HCT116 (cell line): ENCODE results near the gene PRKAA2. TPM values are rescaled to one million over a fixed set of nuclear protein-coding genes. Genes with fewer than 3 reads are reported as not detected.

ENCODE experiments used
- ATAC-seq: fragments of 200-7000 bp; cut with Tn5 transposase; 2 replicates; pipeline ENCODE4 v1.9.1; 2020; ENCODE audit warnings: mild to moderate bottlenecking, moderate library complexity
- BruUV-seq: library from RNA; stranded (reverse); fragments of 400-500 nt; replicated peaks from 2 replicates; lab custom pipeline; 2021; lab: Mats Ljungman, UMichigan
- CTCF ChIA-PET: fragments of 300-600 bp; sonication (Branson Sonifier 250); formaldehyde crosslinking; loops from one replicate; lab custom pipeline; 2021; ENCODE audit warnings: antibody characterized with exemption; lab: Charles Lee
- POLR2A ChIA-PET: fragments of 300-600, 350-600 bp; sonication (Branson Sonifier 250); formaldehyde crosslinking; loops from one replicate; lab custom pipeline; 2021; ENCODE audit warnings: antibody characterized with exemption; lab: Charles Lee
- RAD21 ChIA-PET, 2 experiments: fragments of 300-600 bp; sonication (Branson Sonifier 250); formaldehyde crosslinking; loops; one replicate each; lab custom pipeline; 2023; ENCODE audit warnings: low total read pairs in 2 of 2; ENCODE audit not compliant: uncharacterized antibody in 2 of 2, unreplicated experiment in 2 of 2, low non-redundant PET in 1 of 2; lab: Charles Lee
- DNase-seq: peaks from one replicate; pipeline ENCODE4 v3.0.0-alpha.2; 2010; ENCODE audit warnings: low read depth, low spot score
- H2AFZ ChIP-seq: fragments of 200-600 bp; shearing (Covaris generic), sonication (generic); 2 replicates; pipeline ENCODE4 v1.6.1; 2017; ENCODE audit warnings: low read depth, mixed run types, mixed read lengths, antibody characterized with exemption, low read length; ENCODE audit not compliant: poor library complexity, severe bottlenecking
- H3K27ac ChIP-seq: 2 replicates; pipeline ENCODE4 v1.5.1; 2012; ENCODE audit warnings: low read depth, low read length
- H3K27me3 ChIP-seq: fragments of 200-600 bp; sonication (generic); 2 replicates; pipeline ENCODE4 v1.6.1; 2016; ENCODE audit warnings: mixed run types, low read length, mixed read lengths; ENCODE audit not compliant: insufficient read depth
- H3K36me3 ChIP-seq, 2 experiments: fragments of 200-500 bp in 1 of 2; fragments of 200-600 bp in 1 of 2; sonication (Bioruptor generic) in 1 of 2; sonication (generic) in 1 of 2; 2 replicates each; pipeline versions ENCODE4 v1.5.1 to v1.6.1; 2014 to 2016; ENCODE audit warnings: low read length in 2 of 2, inconsistent platforms in 1 of 2, mixed read lengths in 1 of 2, mixed run types in 1 of 2; ENCODE audit not compliant: insufficient read depth in 2 of 2, control insufficient read depth in 1 of 2
- H3K4me1 ChIP-seq, 2 experiments: fragments of 200-600 bp in 1 of 2; sonication (generic) in 1 of 2; 2 replicates each; pipeline versions ENCODE4 v1.5.1 to v1.6.1; 2012 to 2017; ENCODE audit warnings: low read length in 2 of 2, inconsistent platforms in 1 of 2, mild to moderate bottlenecking in 1 of 2, mixed read lengths in 1 of 2, mixed run types in 1 of 2, moderate library complexity in 1 of 2; ENCODE audit not compliant: insufficient read depth in 2 of 2, control insufficient read depth in 1 of 2
- H3K4me2 ChIP-seq: fragments of 200-600 bp; sonication (generic); 2 replicates; pipeline ENCODE4 v1.6.1; 2017; ENCODE audit warnings: mixed run types, low read length, mixed read lengths
- H3K4me3 ChIP-seq, 2 experiments: fragments of 200-600 bp in 1 of 2; sonication (generic) in 1 of 2; replicated peaks in 1 of 2; 2 replicates each; pipeline ENCODE4 v1.5.1; 2011 to 2016; ENCODE audit warnings: low read length in 2 of 2, control low read depth in 1 of 2, low read depth in 1 of 2, mild to moderate bottlenecking in 1 of 2, mixed read lengths in 1 of 2, mixed run types in 1 of 2
- H3K79me2 ChIP-seq: fragments of 200-600 bp; sonication (generic); 2 replicates; pipeline ENCODE4 v1.6.1; 2017; ENCODE audit warnings: mild to moderate bottlenecking, mixed run types, low read length, moderate library complexity, mixed read lengths; ENCODE audit not compliant: insufficient read depth
- H3K9ac ChIP-seq: fragments of 200-600 bp; sonication (generic); 2 replicates; pipeline ENCODE4 v1.6.1; 2016; ENCODE audit warnings: low read length, mixed read lengths
- H3K9me2 ChIP-seq: fragments of 200-600 bp; sonication (generic), shearing (Covaris generic); 2 replicates; pipeline ENCODE4 v1.6.1; 2017; ENCODE audit warnings: mixed run types, mild to moderate bottlenecking, moderate library complexity; ENCODE audit not compliant: insufficient read depth
- H3K9me3 ChIP-seq, 2 experiments: fragments of 200-500 bp in 1 of 2; fragments of 200-600 bp in 1 of 2; sonication (Bioruptor generic) in 1 of 2; sonication (generic) in 1 of 2; 2 replicates each; pipeline ENCODE4 v1.6.1; 2014 to 2017; ENCODE audit warnings: low read length in 2 of 2, mixed read lengths in 2 of 2, inconsistent platforms in 1 of 2, low read depth in 1 of 2, mild to moderate bottlenecking in 1 of 2, mixed run types in 1 of 2, moderate library complexity in 1 of 2; ENCODE audit not compliant: control insufficient read depth in 1 of 2, insufficient read depth in 1 of 2
- H4K20me1 ChIP-seq: fragments of 200-600 bp; sonication (generic), shearing (Covaris generic); 2 replicates; pipeline ENCODE4 v1.6.1; 2017; ENCODE audit warnings: mixed run types, mild to moderate bottlenecking, moderate library complexity; ENCODE audit not compliant: insufficient read depth
- ATF3 ChIP-seq: IDR thresholded peaks from 2 replicates; pipeline ENCODE4 v1.6.1; 2012
- CBX3 ChIP-seq: IDR thresholded peaks from 2 replicates; pipeline ENCODE4 v1.6.1; 2012; ENCODE audit warnings: low read depth
- CEBPB ChIP-seq: IDR thresholded peaks from 2 replicates; pipeline ENCODE4 v1.6.1; 2012; ENCODE audit warnings: low read depth
- EGR1 ChIP-seq: IDR thresholded peaks from 2 replicates; pipeline ENCODE4 v1.6.1; 2012; ENCODE audit warnings: low read depth
- ELF1 ChIP-seq: IDR thresholded peaks from 2 replicates; pipeline ENCODE4 v1.6.1; 2012; ENCODE audit warnings: low read depth, borderline replicate concordance
- EZH2phosphoT487 ChIP-seq: fragments of 200-600 bp; IDR thresholded peaks from 2 replicates; pipeline ENCODE4 v1.6.1; 2018; ENCODE audit warnings: antibody characterized with exemption, borderline replicate concordance
- JUND ChIP-seq: IDR thresholded peaks from 2 replicates; pipeline ENCODE4 v1.6.1; 2012
- MAX ChIP-seq: IDR thresholded peaks from 2 replicates; pipeline ENCODE4 v1.6.1; 2012
- POLR2A ChIP-seq: IDR thresholded peaks from 2 replicates; pipeline ENCODE4 v1.7.0; 2011; ENCODE audit warnings: borderline replicate concordance; ENCODE audit not compliant: insufficient read depth, insufficient read length; ENCODE audit errors: extremely low read depth
- POLR2AphosphoS5 ChIP-seq: IDR thresholded peaks from 2 replicates; pipeline ENCODE4 v1.6.1; 2011; ENCODE audit warnings: mild to moderate bottlenecking, low read depth, low read length, moderate library complexity
- RAD21 ChIP-seq: IDR thresholded peaks from 2 replicates; pipeline ENCODE4 v1.6.1; 2012; ENCODE audit warnings: low read depth, mild to moderate bottlenecking
- REST ChIP-seq: IDR thresholded peaks from 2 replicates; pipeline ENCODE4 v1.6.1; 2012; ENCODE audit warnings: low read depth
- SIN3A ChIP-seq: IDR thresholded peaks from 2 replicates; pipeline ENCODE4 v1.6.1; 2012; ENCODE audit warnings: low read depth
- SP1 ChIP-seq: IDR thresholded peaks from 2 replicates; pipeline ENCODE4 v1.6.1; 2012; ENCODE audit warnings: low read depth
- SRF ChIP-seq: IDR thresholded peaks from 2 replicates; pipeline ENCODE4 v1.6.1; 2012; ENCODE audit warnings: low read depth
- ZBTB33 ChIP-seq: IDR thresholded peaks from 2 replicates; pipeline ENCODE4 v1.6.1; 2011; ENCODE audit warnings: mild to moderate bottlenecking, low read length, moderate library complexity; ENCODE audit not compliant: insufficient replicate concordance; ENCODE audit errors: extremely low read depth
- ZFX ChIP-seq: fragments of 450-650 bp; IDR thresholded peaks from 2 replicates; pipeline ENCODE4 v1.6.1; 2017
- ZNF274 ChIP-seq: fragments of 200-500 bp; sonication (Bioruptor generic); IDR thresholded peaks from 2 replicates; pipeline ENCODE4 v1.6.1; 2014; ENCODE audit warnings: mild to moderate bottlenecking, low read depth, low read length, inconsistent platforms
- intact Hi-C: fragments of 100-400 bp; cut with micrococcal nuclease; formaldehyde crosslinking; loops from 2 replicates; pipeline ENCODE4 v1.10.0; 2022
- total RNA-seq: library from RNA; stranded (reverse); gene quantifications from one replicate; pipeline ENCODE4 v1.2.1, GENCODE V29; 2021; ENCODE audit not compliant: unreplicated experiment

PRKAA2 gene
- total RNA-seq, 1 experiment from 2014 or later: 1.6 TPM

- Histone ChIP-seq H3K27ac (no peak overlapping the region), H3K9ac (no peak overlapping the region), H3K79me2 (no peaks in the 10 kb centered on the region), H3K4me2 (no peak overlapping the region), H3K9me2 (no peaks in the 10 kb centered on the region), H2AFZ (no peak overlapping the region), H3K9me3 (no peaks in the 10 kb centered on the region), H3K4me1 (no peaks in the 10 kb centered on the region), H3K27me3 (peaks cover 5% of the 10 kb centered on the region; the same call in 1 of the 2 replicates), H3K4me3 (no peak overlapping the region), H4K20me1 (no peaks in the 10 kb centered on the region), H3K36me3 (no peaks in the 10 kb centered on the region)
- ATAC-seq (no peak), DNase-seq (no peak)
- TF ChIP-seq POLR2AphosphoS5 (no peak), SP1 (no peak), ZBTB33 (no peak), RAD21 (no peak), SRF (no peak), SIN3A (no peak), CEBPB (no peak), ZFX (no peak), MAX (no peak), ZNF274 (no peak), ELF1 (no peak), EGR1 (no peak), CBX3 (no peak), ATF3 (no peak), POLR2A (no peak), REST (no peak), JUND (no peak), EZH2phosphoT487 (no peak)
- ChIA-PET POLR2A (no interaction called here), CTCF (interaction anchor here (1.2 kb wide), 1 partner anchor 47 kb away, joined by 3 read pairs; no protein-coding TSS in a partner anchor), RAD21 (no interaction called here)
- intact Hi-C loops: no loop called here
- no TSS peak for BruUV-seq
Measured at GRCh38 chr1:56755911-56756310, 110.8 kb downstream of the PRKAA2 start.
